ENCODE data around the gene MBOAT1.

- TF ChIP-seq POLR2A (IDR thresholded peaks at IDR 0.05) (no peak), CTCF (IDR thresholded peaks at IDR 0.05) (no peak)
Observed at GRCh38 chr6:20255428-20255827, 43.2 kb upstream of the MBOAT1 start.
